Body of pancreas (tissue), 4 donors: ENCODE data around the gene SEMA3F.

ENCODE experiments used
- POLR2A ChIP-seq, 3 donors: fragments of 450-650 bp; IDR thresholded peaks; one replicate each; pipeline ENCODE4 v1.6.1; 2016; ENCODE audit warnings: antibody characterized with exemption in 3 of 3, mild to moderate bottlenecking in 2 of 3
- TF ChIP-seq, protein P1 (sequence below), 7 experiments: fragments of 450-650 bp in 4 of 7; fragments of 200-600 bp in 3 of 7; sonication (generic) in 3 of 7; IDR thresholded peaks; one replicate each; pipeline ENCODE4 v1.5.1; 2016 to 2019; ENCODE audit warnings: antibody characterized with exemption in 7 of 7

DNA sequence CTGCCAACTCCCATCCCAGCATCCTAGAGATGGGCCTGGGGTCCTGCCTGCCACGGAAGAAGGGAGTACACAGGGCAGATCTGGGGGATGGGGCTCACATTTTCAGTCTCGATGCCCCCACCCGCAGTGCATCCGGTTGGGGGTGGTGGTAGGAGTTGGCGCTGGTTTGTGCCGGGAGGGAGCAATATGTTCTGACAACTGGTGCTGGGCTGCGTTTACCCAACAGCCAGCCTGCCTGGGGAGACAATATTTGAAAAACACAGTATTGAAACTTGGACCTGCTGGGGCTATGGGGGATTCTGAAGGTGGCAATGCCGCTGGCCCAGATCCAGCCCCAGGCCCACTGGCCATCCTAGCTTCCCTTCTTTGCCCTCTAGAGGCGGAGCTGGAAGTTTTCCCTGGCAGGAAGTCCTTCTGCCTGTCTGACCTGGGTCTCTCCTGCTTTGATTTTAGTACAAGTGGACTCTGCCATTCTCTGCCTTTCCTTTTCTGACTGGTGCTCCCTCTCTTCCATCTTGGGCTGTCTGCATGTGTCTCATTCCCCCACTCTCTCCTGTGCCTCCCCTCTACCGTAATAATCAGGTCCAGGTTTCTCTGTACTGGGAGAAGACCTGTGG lies 3.5 kb downstream of the SEMA3F start:
- TF ChIP-seq, protein P1, sequence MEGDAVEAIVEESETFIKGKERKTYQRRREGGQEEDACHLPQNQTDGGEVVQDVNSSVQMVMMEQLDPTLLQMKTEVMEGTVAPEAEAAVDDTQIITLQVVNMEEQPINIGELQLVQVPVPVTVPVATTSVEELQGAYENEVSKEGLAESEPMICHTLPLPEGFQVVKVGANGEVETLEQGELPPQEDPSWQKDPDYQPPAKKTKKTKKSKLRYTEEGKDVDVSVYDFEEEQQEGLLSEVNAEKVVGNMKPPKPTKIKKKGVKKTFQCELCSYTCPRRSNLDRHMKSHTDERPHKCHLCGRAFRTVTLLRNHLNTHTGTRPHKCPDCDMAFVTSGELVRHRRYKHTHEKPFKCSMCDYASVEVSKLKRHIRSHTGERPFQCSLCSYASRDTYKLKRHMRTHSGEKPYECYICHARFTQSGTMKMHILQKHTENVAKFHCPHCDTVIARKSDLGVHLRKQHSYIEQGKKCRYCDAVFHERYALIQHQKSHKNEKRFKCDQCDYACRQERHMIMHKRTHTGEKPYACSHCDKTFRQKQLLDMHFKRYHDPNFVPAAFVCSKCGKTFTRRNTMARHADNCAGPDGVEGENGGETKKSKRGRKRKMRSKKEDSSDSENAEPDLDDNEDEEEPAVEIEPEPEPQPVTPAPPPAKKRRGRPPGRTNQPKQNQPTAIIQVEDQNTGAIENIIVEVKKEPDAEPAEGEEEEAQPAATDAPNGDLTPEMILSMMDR (IDR thresholded peaks at IDR 0.05), result no peak
- no peak for TF ChIP-seq POLR2A (IDR thresholded peaks at IDR 0.05)
